K562 (cell line): ENCODE results near the gene IL20RA. TPM values are rescaled to one million over a fixed set of nuclear protein-coding genes. Genes with fewer than 3 reads are reported as not detected.

Source experiments
- ATAC-seq: fragments of 200-7000 bp; cut with Tn5 transposase; 3 replicates; pipeline ENCODE4 v1.9.1; 2020; ENCODE audit warnings: moderate library complexity
- BruUV-seq: library from RNA; stranded (reverse); fragments of 400-500 nt; replicated peaks from 2 replicates; lab custom pipeline; 2021; lab: Mats Ljungman, UMichigan
- CTCF ChIA-PET: fragments of 300-600 bp; formaldehyde crosslinking; extraction: SDS; loops from one replicate; lab custom pipeline; 2021; ENCODE audit warnings: low intra/inter-chr PET ratio; lab: Yijun Ruan, JAX
- POLR2A ChIA-PET: fragments of 300-600, 350-650 bp; sonication (Branson Sonifier 250); formaldehyde crosslinking; extraction: SDS; loops from one replicate; lab custom pipeline; 2021; ENCODE audit warnings: antibody characterized with exemption, inconsistent platforms; lab: Yijun Ruan, JAX
- DNase-seq, 4 experiments: peaks; one replicate each; pipeline versions ENCODE4 v3.0.0 to v3.0.0-alpha.2; 2011 to 2018; ENCODE audit warnings: low spot score in 3 of 4, mixed read lengths in 3 of 4; ENCODE audit errors: extremely low read depth in 1 of 4
- FAIRE-seq: peaks from 2 replicates; lab custom pipeline; 2011; peaks lifted over from hg19 to GRCh38; lab: Jason Lieb, UNC
- H2AFZ ChIP-seq: 2 replicates; pipeline ENCODE4 v1.6.0; 2011; ENCODE audit warnings: low read depth, low read length, control low read depth, inconsistent platforms
- H3K27ac ChIP-seq: fragments of 200-600 bp; 3 replicates; pipeline ENCODE4 v1.8.0; 2011; ENCODE audit warnings: low read depth, mild to moderate bottlenecking, control low read depth, inconsistent platforms, low read length, moderate library complexity, mixed read lengths; ENCODE audit errors: extremely low read depth
- H3K27me3 ChIP-seq, 2 experiments: fragments of 300-600 bp in 1 of 2; 2 replicates in 1 of 2; 3 replicates in 1 of 2; pipeline versions ENCODE4 v1.6.0 to v1.8.0; 2011; ENCODE audit warnings: inconsistent platforms in 2 of 2, low read length in 2 of 2, mild to moderate bottlenecking in 1 of 2, mixed read lengths in 1 of 2, moderate library complexity in 1 of 2; ENCODE audit not compliant: control insufficient read depth in 2 of 2, insufficient read depth in 2 of 2
- H3K36me3 ChIP-seq: fragments of 300-600 bp; 3 replicates; pipeline ENCODE4 v1.8.0; 2011; ENCODE audit warnings: mild to moderate bottlenecking, low read length, inconsistent platforms; ENCODE audit not compliant: control insufficient read depth, insufficient read depth
- H3K4me1 ChIP-seq, 2 experiments: fragments of 200-600 bp in 1 of 2; replicated peaks in 1 of 2; 2 replicates in 1 of 2; 3 replicates in 1 of 2; pipeline versions ENCODE4 v1.5.1 to v1.8.0; 2011; ENCODE audit warnings: inconsistent platforms in 2 of 2, low read length in 2 of 2, mild to moderate bottlenecking in 1 of 2, mixed read lengths in 1 of 2, moderate library complexity in 1 of 2; ENCODE audit not compliant: control insufficient read depth in 2 of 2, insufficient read depth in 2 of 2
- H3K4me2 ChIP-seq: 2 replicates; pipeline ENCODE4 v1.6.1; 2011; ENCODE audit warnings: low read length, control low read depth, inconsistent platforms, mixed read lengths; ENCODE audit not compliant: insufficient read depth
- H3K4me3 ChIP-seq: fragments of 200-600 bp; sonication (generic), shearing (Covaris generic); 2 replicates; pipeline ENCODE4 v1.5.1; 2016; ENCODE audit warnings: control low read depth, inconsistent platforms
- H3K79me2 ChIP-seq: fragments of 200-600 bp; 3 replicates; pipeline ENCODE4 v1.8.0; 2011; ENCODE audit warnings: low read length, inconsistent platforms; ENCODE audit not compliant: control insufficient read depth, insufficient read depth
- H3K9ac ChIP-seq, 2 experiments: 2 replicates each; pipeline versions ENCODE4 v1.6.0 to v1.6.1; 2011; ENCODE audit warnings: low read depth in 2 of 2, low read length in 2 of 2, control low read depth in 1 of 2, inconsistent platforms in 1 of 2, mild to moderate bottlenecking in 1 of 2, mixed read lengths in 1 of 2; ENCODE audit not compliant: insufficient read depth in 1 of 2
- H3K9me1 ChIP-seq: one replicate; pipeline ENCODE4 v1.6.0; 2011; ENCODE audit warnings: inconsistent platforms, mild to moderate bottlenecking, low read length, moderate library complexity; ENCODE audit not compliant: control insufficient read depth, insufficient read depth
- H3K9me3 ChIP-seq: replicated peaks from 2 replicates; pipeline ENCODE4 v1.5.1; 2011; ENCODE audit warnings: low read depth, low read length, inconsistent platforms; ENCODE audit not compliant: control insufficient read depth, insufficient read depth
- H4K20me1 ChIP-seq: replicated peaks from 2 replicates; pipeline ENCODE4 v1.6.1; 2011; ENCODE audit warnings: low read length, inconsistent platforms, mixed read lengths; ENCODE audit not compliant: control insufficient read depth, insufficient read depth
- ATF6 ChIP-seq: sonication (generic); formaldehyde crosslinking; IDR thresholded peaks from 2 replicates; pipeline ENCODE4 v1.4.0; 2020; ENCODE audit warnings: mild to moderate bottlenecking, missing genetic modification reagents
- GABPB1 ChIP-seq: sonication (generic); formaldehyde crosslinking; IDR thresholded peaks from 2 replicates; pipeline ENCODE4 v1.8.0; 2022; ENCODE audit warnings: mild to moderate bottlenecking, missing genetic modification reagents
- NRF1 ChIP-seq, 2 experiments: fragments of 450-650 bp; IDR thresholded peaks in 1 of 2; conservative IDR thresholded peaks in 1 of 2; 2 replicates each; pipeline ENCODE4 v1.6.1; 2014; ENCODE audit warnings: mild to moderate bottlenecking in 2 of 2
- PCBP2 ChIP-seq: fragments of 200-400 bp; formaldehyde crosslinking; IDR thresholded peaks from 2 replicates; pipeline ENCODE4 v1.6.1; 2018; ENCODE audit warnings: low read length, low read depth, mild to moderate bottlenecking, moderate library complexity; ENCODE audit not compliant: poor library complexity, severe bottlenecking
- RREB1 ChIP-seq: fragments of 250-450 bp; sonication (Bioruptor Pico); IDR thresholded peaks from 2 replicates; pipeline ENCODE4 v1.4.0; 2020
- TAF9B ChIP-seq: fragments of 450-650 bp; IDR thresholded peaks from 2 replicates; pipeline ENCODE4 v1.6.1; 2018; ENCODE audit warnings: mild to moderate bottlenecking; ENCODE audit not compliant: partially characterized antibody
- ZNF395 ChIP-seq: fragments of 200-800 bp; sonication (Bioruptor generic); IDR thresholded peaks from 2 replicates; pipeline ENCODE4 v1.6.1; 2017; ENCODE audit warnings: missing genetic modification characterization, missing compliant biosample characterization
- WGBS: fragments of 100-300 bp; shearing (Covaris generic); methylation state at CpG from one replicate; pipeline ENCODE4 v1.1.6; 2016; ENCODE audit warnings: low coverage, mixed read lengths; ENCODE audit not compliant: insufficient coverage; ENCODE audit errors: missing lambda C conversion rate; 5-methylcytosine and 5-hydroxymethylcytosine counted together
- in situ Hi-C: fragments of 300-500 bp; cut with MboI; formaldehyde crosslinking; loops from 4 replicates; pipeline ENCODE4 v1.15.0; 2018; ENCODE audit warnings: inconsistent platforms, mixed read lengths
- intact Hi-C: fragments of 100-400 bp; cut with micrococcal nuclease; formaldehyde crosslinking; loops from 2 replicates; pipeline ENCODE4 v1.14.2; 2022
- polyA plus RNA-seq, 8 experiments: library from polyadenylated mRNA; depleted of rRNA in 4 of 8; stranded (reverse) in 5 of 8; unstranded in 3 of 8; fragments of >200 nt; fragmentation: Nextera tagmentation in 2 of 8; fragmentation: Illumina TruSeq in 1 of 8; extraction: Ambion mirVana in 2 of 8; extraction: Trizol in 1 of 8; gene quantifications; 2 replicates each; pipeline versions ENCODE4 v1.2.1 to v1.2.3, GENCODE V29; 2011 to 2014; ENCODE audit warnings: inconsistent platforms in 1 of 8, missing spikeins in 1 of 8
- total RNA-seq, 7 experiments: library from RNA; depleted of rRNA in 6 of 7; stranded (reverse); fragments of >200 nt in 6 of 7; fragmentation: Illumina TruSeq in 2 of 7; extraction: Trizol in 2 of 7; gene quantifications; 2 replicates each; pipeline versions ENCODE4 v1.2.1 to v1.2.3, GENCODE V29; 2011 to 2021; ENCODE audit warnings: low replicate concordance in 1 of 7

The IL20RA gene
- total and polyA plus RNA-seq, 9 of the 15 experiments (the other 6 are each of a cell fraction or from before 2014, with no cell fraction given) = not detected

GRCh38 chr6:136989571-136990241, 55.1 kb downstream of the IL20RA start:
- no peak; the same call in 1 of the 3 replicates for ATAC-seq
- intact Hi-C loops = no loop called here
- Histone ChIP-seq H4K20me1 (no peaks in the 10 kb centered on the region), H3K4me3 (no peak overlapping the region), H3K79me2 (no peaks in the 10 kb centered on the region), H3K4me2 (no peak overlapping the region), H3K9me1 (no peaks in the 10 kb centered on the region), H3K4me1 (peaks cover 0 to 4% of the 10 kb centered on the region in 2 experiments; a peak in 1 of 5 replicates)
- 7% methylated on average over 39 of the region's 40 CpGs for WGBS
- POLR2A ChIA-PET = no interaction called here
- BruUV-seq = no TSS peak
- no peak for TF ChIP-seq NRF1 (conservative IDR thresholded peaks at IDR 0.05 in 1 of 2, IDR thresholded peaks at IDR 0.05 in 1 of 2)
- no peak for TF ChIP-seq ZNF395 (CRISPR knock-in tag)
- TF ChIP-seq TAF9B = no peak
- TF ChIP-seq ATF6 (CRISPR knock-in tag) = no peak
- no peak for TF ChIP-seq GABPB1 (CRISPR knock-in tag)
- TF ChIP-seq PCBP2 = no peak
- TF ChIP-seq RREB1 (CRISPR knock-in tag) = no peak
- TF ChIP-seq, all 486 proteins: peak for 0
- no peaks in the 10 kb centered on the region for H3K9me3 ChIP-seq
- no peak overlapping the region for H2AFZ ChIP-seq
- DNase-seq = no peak
- H3K9ac ChIP-seq = peak overlapping the region in 1 of 2 experiments; percentile 22; a peak in 1 of 4 replicates
- FAIRE-seq = no peak
- peaks cover 22 to 24% of the 10 kb centered on the region in 2 experiments for H3K27me3 ChIP-seq
- in situ Hi-C loops = no loop called here
- no peaks in the 10 kb centered on the region for H3K36me3 ChIP-seq
- CTCF ChIA-PET = no interaction called here
- H3K27ac ChIP-seq = no peak overlapping the region
